Mucosa of rectum (tissue), 2 donors: ENCODE data around the gene NCBP1.
"Not testable (repeated sequence)": the region's sequence is repeated elsewhere in the genome, so short reads cannot be mapped to it uniquely, and the experiment has no call there.

Experiments
- H3K27ac ChIP-seq, 2 donors: one replicate each; pipeline ENCODE4 v1.7.0; 2013; ENCODE audit warnings: inconsistent platforms in 2 of 2, low read depth in 2 of 2, low read length in 2 of 2
- H3K27me3 ChIP-seq, 2 donors: one replicate each; pipeline ENCODE4 v1.7.0; 2013; ENCODE audit warnings: low read length in 2 of 2; ENCODE audit not compliant: control insufficient read depth in 2 of 2, insufficient read depth in 2 of 2
- H3K36me3 ChIP-seq, 2 donors: one replicate each; pipeline ENCODE4 v1.7.0; 2013; ENCODE audit warnings: low read length in 2 of 2; ENCODE audit not compliant: control insufficient read depth in 2 of 2, insufficient read depth in 2 of 2
- H3K4me1 ChIP-seq, 2 donors: one replicate each; pipeline ENCODE4 v1.7.0; 2013; ENCODE audit warnings: low read length in 2 of 2, mild to moderate bottlenecking in 1 of 2; ENCODE audit not compliant: control insufficient read depth in 2 of 2, insufficient read depth in 2 of 2
- H3K4me3 ChIP-seq, 2 donors: one replicate each; pipeline ENCODE4 v1.7.0; 2013; ENCODE audit warnings: low read length in 2 of 2
- H3K9ac ChIP-seq, 2 donors: one replicate each; pipeline ENCODE4 v1.7.0; 2013; ENCODE audit warnings: low read length in 2 of 2, low read depth in 1 of 2, mild to moderate bottlenecking in 1 of 2
- H3K9me3 ChIP-seq, 2 donors: one replicate each; pipeline ENCODE4 v1.7.0; 2013; ENCODE audit warnings: low read length in 2 of 2; ENCODE audit not compliant: control insufficient read depth in 2 of 2
- donor health status: healthy.
- donor health status: Normal muscosa, but diverticular disease.

The NCBP1 gene

GRCh38 chr9:97695390-97695789 lies 61.8 kb downstream of the NCBP1 start:
- peaks cover 6 to 7% of the 10 kb centered on the region in 2 donors for H3K36me3 ChIP-seq
- H3K27me3 ChIP-seq: no peaks in the 10 kb centered on the region
- no peaks in the 10 kb centered on the region for H3K9me3 ChIP-seq
- no peak overlapping the region for H3K4me3 ChIP-seq
- H3K27ac ChIP-seq: no peak overlapping the region
- H3K9ac ChIP-seq: no peak overlapping the region
- peaks cover 7 to 20% of the 10 kb centered on the region in 2 donors for H3K4me1 ChIP-seq

DNA sequence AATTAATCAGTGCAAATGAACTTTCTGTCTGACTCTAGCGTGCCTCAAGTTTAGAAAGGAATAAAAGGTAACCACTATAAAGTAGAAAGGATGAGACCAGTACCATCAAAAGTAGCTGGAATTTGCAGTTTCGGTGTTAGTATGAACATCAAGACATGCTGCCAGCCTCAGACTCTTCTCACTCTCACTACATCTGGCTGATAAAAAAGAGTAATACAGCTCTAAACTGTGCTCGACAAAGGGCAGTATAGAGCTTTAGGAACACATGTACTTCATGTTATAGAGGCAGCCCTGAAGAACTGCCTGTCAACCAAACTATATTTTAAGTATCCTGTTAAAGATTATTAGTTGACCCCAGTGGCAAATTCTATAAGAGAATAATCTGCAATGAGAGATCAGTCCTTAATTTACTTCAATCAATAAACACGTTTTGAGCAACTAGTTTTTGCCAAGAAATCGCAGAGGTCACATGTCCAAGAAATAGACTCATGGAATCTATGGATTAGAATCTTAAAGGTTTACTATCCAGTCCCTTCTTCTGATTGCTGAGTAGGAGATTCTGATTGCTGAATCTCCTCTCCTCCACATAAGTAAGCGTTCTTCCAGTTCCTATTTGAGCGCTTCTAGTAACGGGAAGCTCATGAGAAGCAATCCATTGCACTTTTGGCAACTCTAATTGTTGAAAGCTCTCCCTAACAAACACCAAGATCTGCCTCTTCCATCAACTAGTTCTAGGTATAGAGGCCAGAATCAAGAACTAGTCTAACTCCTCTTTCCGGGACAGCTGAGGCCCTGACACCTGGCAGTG lies 62.6 kb downstream of the NCBP1 start:
- Histone ChIP-seq H3K36me3 (peaks cover 0 to under 1% of the 10 kb centered on the region in 2 donors), H3K27ac (peak overlapping the region; percentile 82 to 90), H3K4me1 (peaks cover 7 to 20% of the 10 kb centered on the region in 2 donors), H3K4me3 (peak overlapping the region; percentile 89), H3K9ac (peak overlapping the region; percentile 81 to 83), H3K9me3 (no peaks in the 10 kb centered on the region), H3K27me3 (no peaks in the 10 kb centered on the region)

DNA sequence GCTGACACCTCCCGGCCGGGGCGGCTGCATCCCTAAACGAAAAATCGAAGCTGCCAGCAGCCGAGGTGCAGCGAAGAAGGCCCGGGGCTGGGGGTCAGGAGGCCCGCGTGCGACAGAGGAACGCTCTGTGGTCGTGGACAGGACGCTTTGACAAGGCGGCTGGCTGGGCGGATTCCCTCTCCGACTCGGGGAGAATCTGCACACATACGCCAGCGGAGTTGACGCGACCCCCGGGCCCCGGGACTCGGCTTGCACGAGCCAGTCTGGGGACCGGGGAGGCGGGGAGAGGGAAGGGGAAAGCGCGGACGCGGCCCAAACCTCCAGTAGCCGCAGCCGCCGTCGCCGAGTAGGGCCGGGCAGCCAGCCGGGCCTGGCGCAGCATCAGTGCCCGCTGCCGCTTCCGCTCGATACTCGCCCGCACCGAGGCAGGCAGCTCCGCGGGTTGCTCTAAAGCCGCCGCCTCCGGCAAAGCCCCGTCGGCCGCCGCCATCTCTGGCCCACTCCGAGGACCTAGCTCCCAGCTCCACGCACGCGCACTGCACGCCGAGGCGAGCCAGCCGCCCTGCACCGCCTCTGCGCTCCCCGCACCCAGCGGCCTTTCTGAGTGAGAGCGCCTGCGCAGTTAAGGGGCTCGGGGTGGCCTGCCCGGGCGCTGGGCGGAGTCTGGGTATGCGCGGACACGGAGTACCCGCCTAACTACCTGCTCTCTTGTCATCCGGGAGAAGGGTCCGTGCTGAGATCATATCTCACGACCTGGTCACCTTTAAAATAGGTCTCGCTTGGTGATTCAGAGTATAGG lies 63.4 kb downstream of the NCBP1 start, which contains the start of gene XPA:
XPA (minus strand) TSS at position 538 of the 799 bp plus-strand sequence; CDS start at position 490, 48 bp downstream.
- H3K36me3 ChIP-seq: no peaks in the 10 kb centered on the region
- H3K9ac ChIP-seq: peak within 1 kb of the TSS; percentile 81 to 83
- peak within 1 kb of the TSS; percentile 82 to 90 for H3K27ac ChIP-seq
- peak within 1 kb of the TSS; percentile 89 for H3K4me3 ChIP-seq
- no peaks in the 10 kb centered on the region for H3K9me3 ChIP-seq
- H3K27me3 ChIP-seq: no peaks in the 10 kb centered on the region
- peaks cover 7 to 20% of the 10 kb centered on the region in 2 donors for H3K4me1 ChIP-seq

GRCh38 chr9:97697837-97698236 lies 64.2 kb downstream of the NCBP1 start:
- peak overlapping the region; percentile 81 to 83 for H3K9ac ChIP-seq
- peak overlapping the region; percentile 89 for H3K4me3 ChIP-seq
- no peaks in the 10 kb centered on the region for H3K9me3 ChIP-seq
- no peaks in the 10 kb centered on the region for H3K36me3 ChIP-seq
- no peaks in the 10 kb centered on the region for H3K27me3 ChIP-seq
- H3K27ac ChIP-seq: peak overlapping the region; percentile 82 to 90
- peaks cover 7 to 20% of the 10 kb centered on the region in 2 donors for H3K4me1 ChIP-seq

GRCh38 chr9:97698865-97699264 lies 65.2 kb downstream of the NCBP1 start:
- H3K9ac ChIP-seq: no peak overlapping the region
- no peaks in the 10 kb centered on the region for H3K9me3 ChIP-seq
- no peaks in the 10 kb centered on the region for H3K36me3 ChIP-seq
- no peak overlapping the region for H3K27ac ChIP-seq
- peaks cover 7 to 20% of the 10 kb centered on the region in 2 donors for H3K4me1 ChIP-seq
- H3K27me3 ChIP-seq: no peaks in the 10 kb centered on the region
- no peak overlapping the region for H3K4me3 ChIP-seq

GRCh38 chr9:97699281-97699680 lies 65.7 kb downstream of the NCBP1 start:
- peaks cover 7 to 20% of the 10 kb centered on the region in 2 donors for H3K4me1 ChIP-seq
- H3K9ac ChIP-seq, H3K27ac ChIP-seq, H3K36me3 ChIP-seq, H3K9me3 ChIP-seq, H3K27me3 ChIP-seq, H3K4me3 ChIP-seq: not testable (repeated sequence)

GRCh38 chr9:97699824-97700223 lies 66.2 kb downstream of the NCBP1 start:
- not testable (repeated sequence) for H3K4me3 ChIP-seq, H3K9me3 ChIP-seq, H3K9ac ChIP-seq, H3K27ac ChIP-seq, H3K36me3 ChIP-seq, H3K27me3 ChIP-seq
- peaks cover 7 to 16% of the 10 kb centered on the region in 2 donors for H3K4me1 ChIP-seq

GRCh38 chr9:97703437-97704344 lies 70.1 kb downstream of the NCBP1 start:
- Histone ChIP-seq H3K4me3 (no peak overlapping the region), H3K27me3 (peaks cover 0 to 3% of the 10 kb centered on the region in 2 donors), H3K4me1 (no peaks in the 10 kb centered on the region), H3K9me3 (no peaks in the 10 kb centered on the region), H3K9ac (no peak overlapping the region), H3K27ac (no peak overlapping the region), H3K36me3 (no peaks in the 10 kb centered on the region)

DNA sequence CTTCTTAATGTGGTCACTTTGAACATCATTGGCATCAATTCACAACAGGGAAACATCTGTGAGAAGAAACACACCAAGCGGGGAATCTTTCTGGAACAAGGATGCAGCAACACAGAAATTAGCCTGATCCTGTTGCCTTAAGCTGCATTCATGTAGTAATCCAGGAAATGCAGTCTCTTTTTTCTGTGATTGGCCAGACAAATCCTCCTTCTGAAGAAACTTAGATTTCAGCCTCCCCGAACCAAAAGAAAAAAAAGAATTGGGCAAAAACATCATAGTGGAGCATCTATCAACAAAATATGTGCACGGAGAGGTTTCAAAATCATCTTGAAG lies 70.7 kb downstream of the NCBP1 start:
- Histone ChIP-seq H3K27ac (no peak overlapping the region), H3K4me3 (no peak overlapping the region), H3K36me3 (no peaks in the 10 kb centered on the region), H3K27me3 (peaks cover 0 to 3% of the 10 kb centered on the region in 2 donors), H3K9me3 (no peaks in the 10 kb centered on the region), H3K4me1 (no peaks in the 10 kb centered on the region), H3K9ac (no peak overlapping the region)
